Myocyte (in vitro differentiated cells): Measurements from ENCODE around the gene NXPE1. TPM values are rescaled to one million over a fixed set of nuclear protein-coding genes. Genes with fewer than 3 reads are reported as not detected.

Experiments
- total RNA-seq: library from RNA; depleted of rRNA; stranded (reverse); fragments of >200 nt; gene quantifications from 2 replicates; pipeline ENCODE4 v1.2.3, GENCODE V29; 2014

NXPE1 gene
- total RNA-seq, 1 donor from 2014 or later, result not detected

Other genes starting within 250 kb of the NXPE1 start
- 3.4 and 5.1 TPM in 2 replicates for gene C11orf71, start 159.4 kb downstream of the NXPE1 start, total RNA-seq
- 15.9 and 19.1 TPM in 2 replicates for gene RBM7, start 159.2 kb downstream of the NXPE1 start, total RNA-seq
- gene REXO2, start 120.4 kb downstream of the NXPE1 start, total RNA-seq, result 87.5 and 98.0 TPM in 2 replicates
- gene NXPE4, start 35.9 kb upstream of the NXPE1 start, total RNA-seq, result not detected in 2 replicates
- gene NXPE2, start 118.6 kb upstream of the NXPE1 start, total RNA-seq, result 0.26 and 0.40 TPM in 2 replicates